PC-3 (cell line): ENCODE measurements around the gene AMN. TPM values are rescaled to one million over a fixed set of nuclear protein-coding genes. Genes with fewer than 3 reads are reported as not detected.
A peak's percentile ranks its signal among the peaks of the same experiment; 100 is the strongest.

Experiments used
- ATAC-seq: fragments of 200-7000 bp; cut with Tn5 transposase; 2 replicates; pipeline ENCODE4 v1.9.1; 2020; ENCODE audit warnings: mild to moderate bottlenecking, moderate library complexity
- Bru-seq: library from RNA; stranded (reverse); fragments of 400-500 nt; gene quantifications from one replicate; lab custom pipeline; 2021; lab: Mats Ljungman, UMichigan
- BruChase-seq, 2 experiments: library from RNA; stranded (reverse); fragments of 400-500 nt; gene quantifications; one replicate each; lab custom pipeline; 2021; lab: Mats Ljungman, UMichigan
- BruUV-seq: library from RNA; stranded (reverse); fragments of 400-500 nt; replicated peaks from 2 replicates; lab custom pipeline; 2021; lab: Mats Ljungman, UMichigan
- CTCF ChIA-PET: fragments of 300-600 bp; sonication (Branson Sonifier 250); formaldehyde crosslinking; loops from one replicate; lab custom pipeline; 2022; ENCODE audit warnings: antibody characterized with exemption; lab: Charles Lee
- POLR2A ChIA-PET: fragments of 300-600 bp; sonication (Branson Sonifier 250); formaldehyde crosslinking; loops from one replicate; lab custom pipeline; 2022; ENCODE audit warnings: antibody characterized with exemption; ENCODE audit not compliant: unreplicated experiment; lab: Charles Lee
- DNase-seq: peaks from one replicate; pipeline ENCODE4 v3.0.0-alpha.2; 2015
- H2AFZ ChIP-seq: fragments of 300-600 bp; sonication (generic); 2 replicates; pipeline ENCODE4 v1.6.0; 2016; ENCODE audit warnings: antibody characterized with exemption, low read length
- H3F3A ChIP-seq: fragments of 300-600 bp; sonication (generic); one replicate; pipeline ENCODE4 v1.6.0; 2017; ENCODE audit warnings: antibody characterized with exemption, low read length, control low read depth, mild to moderate bottlenecking; ENCODE audit not compliant: unreplicated experiment
- H3K27ac ChIP-seq: fragments of 300-600 bp; sonication (generic); 2 replicates; pipeline ENCODE4 v1.5.1; 2016; ENCODE audit warnings: mild to moderate bottlenecking, low read length
- H3K27me3 ChIP-seq: fragments of 300-600 bp; sonication (generic); 2 replicates; pipeline ENCODE4 v1.6.1; 2016; ENCODE audit warnings: low read length, mixed read lengths
- H3K36me3 ChIP-seq: fragments of 300-600 bp; sonication (generic); 2 replicates; pipeline ENCODE4 v1.6.1; 2016; ENCODE audit warnings: low read depth, mixed run types, low read length, mixed read lengths
- H3K4me1 ChIP-seq: fragments of 300-600 bp; sonication (generic); 2 replicates; pipeline ENCODE4 v1.5.1; 2016; ENCODE audit warnings: low read length; ENCODE audit not compliant: insufficient read depth
- H3K4me2 ChIP-seq: fragments of 300-600 bp; sonication (generic); 2 replicates; pipeline ENCODE4 v1.6.0; 2016; ENCODE audit warnings: low read length
- H3K4me3 ChIP-seq: fragments of 300-600 bp; sonication (generic); 2 replicates; pipeline ENCODE4 v1.5.1; 2016; ENCODE audit warnings: mild to moderate bottlenecking, low read length, mixed read lengths
- H3K79me2 ChIP-seq: fragments of 300-600 bp; sonication (generic); 2 replicates; pipeline ENCODE4 v1.6.1; 2017; ENCODE audit warnings: low read length, mixed read lengths
- H3K9ac ChIP-seq: fragments of 300-600 bp; sonication (generic); 2 replicates; pipeline ENCODE4 v1.6.0; 2016; ENCODE audit warnings: mild to moderate bottlenecking, low read length
- H3K9me2 ChIP-seq: fragments of 300-600 bp; sonication (generic); replicated peaks from 2 replicates; pipeline ENCODE4 v1.6.1; 2016; ENCODE audit warnings: mixed run types, low read length, mixed read lengths
- H3K9me3 ChIP-seq: fragments of 300-600 bp; sonication (generic); 2 replicates; pipeline ENCODE4 v1.6.1; 2016; ENCODE audit warnings: low read length, mixed read lengths
- H4K20me1 ChIP-seq: fragments of 300-600 bp; sonication (generic); 2 replicates; pipeline ENCODE4 v1.6.1; 2016; ENCODE audit warnings: low read length, mixed read lengths
- CTCF ChIP-seq: fragments of 300-600 bp; sonication (generic); conservative IDR thresholded peaks from 2 replicates; pipeline ENCODE4 v1.5.1; 2017; ENCODE audit warnings: antibody characterized with exemption, low read depth, mild to moderate bottlenecking, low read length
- EZH2 ChIP-seq: fragments of 300-600 bp; sonication (generic); IDR thresholded peaks from one replicate; pipeline ENCODE4 v1.6.1; 2017; ENCODE audit warnings: antibody characterized with exemption, mild to moderate bottlenecking, low read length; ENCODE audit not compliant: unreplicated experiment
- EZH2phosphoT487 ChIP-seq: fragments of 300-600 bp; sonication (generic); IDR thresholded peaks from 2 replicates; pipeline ENCODE4 v1.6.1; 2018; ENCODE audit warnings: mild to moderate bottlenecking, antibody characterized with exemption, low read length, borderline replicate concordance
- intact Hi-C: fragments of 100-400 bp; cut with micrococcal nuclease; formaldehyde crosslinking; loops from 2 replicates; pipeline ENCODE4 v1.9.0; 2023
- long read RNA-seq: library from polyadenylated mRNA; unstranded; transcript quantifications from one replicate; pipeline ENCODE4 v2.0.0, GENCODE V29; 2021; ENCODE audit not compliant: unreplicated experiment
- total RNA-seq: library from RNA; depleted of rRNA; stranded (reverse); fragments of >200 nt; gene quantifications from 2 replicates; pipeline ENCODE4 v1.2.3, GENCODE V29; 2014; rRNA removed

AMN gene
- 0.17 TPM in 1 of 2 replicates, not detected in the other for total RNA-seq
- Bru-seq, nascent RNA = percentile 8 among the genes with signal in this experiment
- percentile 35 among the genes with signal in this experiment for BruChase-seq, experiment 1, labeled RNA remaining after a 6-hour chase
- BruChase-seq, experiment 2, labeled RNA remaining after a 2-hour chase = percentile 31 among the genes with signal in this experiment
- long read RNA-seq = 0 reads

- no peak within 1 kb of the TSS for H2AFZ ChIP-seq
- H3K4me1 ChIP-seq = no peaks in the 10 kb centered on the region
- no peak within 1 kb of the TSS for H3K9ac ChIP-seq
- DNase-seq = no peak
- ChIA-PET CTCF (no interaction called here), POLR2A (no interaction called here)
- no peak within 1 kb of the TSS for H3K4me3 ChIP-seq
- no peak for TF ChIP-seq CTCF
- TF ChIP-seq EZH2 = no peak
- no peak for TF ChIP-seq EZH2phosphoT487
- H3K36me3 ChIP-seq = no peaks in the 10 kb centered on the region
- ATAC-seq = no peak
- no peaks in the 10 kb centered on the region for H3K9me2 ChIP-seq
- no peaks in the 10 kb centered on the region for H4K20me1 ChIP-seq
- H3K27ac ChIP-seq = no peak within 1 kb of the TSS
- no peaks in the 10 kb centered on the region for H3K27me3 ChIP-seq
- no TSS peak for BruUV-seq
- intact Hi-C loops = no loop called here
- no peaks in the 10 kb centered on the region for H3K79me2 ChIP-seq
- H3K4me2 ChIP-seq = no peak within 1 kb of the TSS
- no peaks in the 10 kb centered on the region for H3F3A ChIP-seq
- H3K9me3 ChIP-seq = 0 out of 2 replicates have a peak, but pooled peaks cover 5% of the 10 kb centered on the region
Measured at GRCh38 chr14:102922490-102923200, at the start of gene AMN. Gene AMN (plus strand): TSS chr14:102922663. CDS start chr14:102922689, 26 bp downstream.

GRCh38 chr14:102873131-102873530 lies 49.3 kb upstream of the AMN start:
- intact Hi-C loops = no loop called here

GRCh38 chr14:102873546-102874061 lies 48.9 kb upstream of the AMN start:
- Histone ChIP-seq H3K9me3 (no peaks in the 10 kb centered on the region), H3K4me3 (no peak overlapping the region), H3K27me3 (no peaks in the 10 kb centered on the region), H3K4me2 (no peak overlapping the region), H2AFZ (no peak overlapping the region), H3K27ac (no peak overlapping the region), H3K79me2 (no peaks in the 10 kb centered on the region), H3K4me1 (no peaks in the 10 kb centered on the region), H4K20me1 (no peaks in the 10 kb centered on the region), H3F3A (no peaks in the 10 kb centered on the region), H3K9me2 (no peaks in the 10 kb centered on the region), H3K9ac (no peak overlapping the region), H3K36me3 (peaks cover 22% of the 10 kb centered on the region)
- ChIA-PET POLR2A (no interaction called here), CTCF (no interaction called here)
- intact Hi-C loops = no loop called here
- DNase-seq (no peak), ATAC-seq (no peak)
- TF ChIP-seq EZH2 (no peak), CTCF (no peak), EZH2phosphoT487 (no peak)
- no TSS peak for BruUV-seq

More at GRCh38 chr14:102873131-102873530, 49.3 kb upstream of the AMN start:
- H3K9me2 ChIP-seq = no peaks in the 10 kb centered on the region
- no peaks in the 10 kb centered on the region for H3F3A ChIP-seq
- no peaks in the 10 kb centered on the region for H3K4me1 ChIP-seq
- H3K4me3 ChIP-seq = no peak overlapping the region
- H3K27me3 ChIP-seq = no peaks in the 10 kb centered on the region
- H3K9ac ChIP-seq = no peak overlapping the region
- DNase-seq = no peak
- POLR2A ChIA-PET = no interaction called here
- TF ChIP-seq EZH2phosphoT487 = no peak
- H3K79me2 ChIP-seq = no peaks in the 10 kb centered on the region
- no TSS peak for BruUV-seq
- H3K4me2 ChIP-seq = no peak overlapping the region
- no peaks in the 10 kb centered on the region for H3K9me3 ChIP-seq
- peaks cover 22% of the 10 kb centered on the region for H3K36me3 ChIP-seq
- H4K20me1 ChIP-seq = no peaks in the 10 kb centered on the region
- H2AFZ ChIP-seq = no peak overlapping the region
- CTCF ChIA-PET = no interaction called here
- ATAC-seq = no peak
- no peak overlapping the region for H3K27ac ChIP-seq
